ENCODE results near the gene ACSM2B.
"Not testable (repeated sequence)": the region's sequence is repeated elsewhere in the genome, so short reads cannot be mapped to it uniquely, and the experiment has no call there.

ACSM2B gene

DNA sequence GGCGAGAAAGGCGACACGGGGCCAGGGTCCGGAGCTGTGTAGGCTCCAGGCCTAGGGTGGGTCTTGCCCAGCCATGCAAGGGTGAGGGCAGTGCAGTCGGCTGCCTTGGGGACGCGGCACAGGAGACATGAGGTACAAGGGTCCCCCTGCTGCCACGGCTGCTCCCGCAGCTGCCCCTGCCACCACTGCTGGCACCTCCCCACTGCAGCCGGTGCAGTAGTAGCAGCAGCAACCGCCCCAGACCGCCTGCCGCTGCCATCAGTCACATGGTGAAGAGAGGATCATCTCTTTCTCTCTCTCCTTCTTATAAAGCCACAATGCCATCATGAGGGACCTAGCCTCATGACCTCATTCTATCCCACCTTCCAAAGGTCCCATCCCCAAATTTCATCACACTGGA lies 44.4 kb downstream of the ACSM2B start:
- H3K9ac ChIP-seq (ENCODE audit: low read length); H3K36me3 ChIP-seq (ENCODE audit: low read length); H3K4me2 ChIP-seq (ENCODE audit: low read depth, low read length, poor library complexity, severe bottlenecking); H3F3A ChIP-seq (ENCODE audit: insufficient read depth); H3K4me3 ChIP-seq (ENCODE audit: insufficient read depth, low read length, poor library complexity, severe bottlenecking); H3K9me3 ChIP-seq (ENCODE audit: insufficient read depth, low read length); H3K79me2 ChIP-seq (ENCODE audit: insufficient read depth, low read length); H3K27me3 ChIP-seq (ENCODE audit: low read length); H4K20me1 ChIP-seq (ENCODE audit: low read depth, low read length); H3K27ac ChIP-seq (ENCODE audit: low read depth, low read length); H2AFZ ChIP-seq (ENCODE audit: low read depth, low read length, severe bottlenecking); H3K9me2 ChIP-seq (replicated peaks; ENCODE audit: insufficient read depth, low read length): not testable (repeated sequence)

- H3K4me3 ChIP-seq (ENCODE audit: insufficient read depth, low read length, poor library complexity, severe bottlenecking) = no peak overlapping the region
- TF ChIP-seq EZH2phosphoT487 (conservative IDR thresholded peaks at IDR 0.05; ENCODE audit: low read length) (no peak), CTCF (IDR thresholded peaks at IDR 0.05; ENCODE audit: insufficient read depth, low read length, poor library complexity, severe bottlenecking) (no peak)
- no peaks in the 10 kb centered on the region for H3K36me3 ChIP-seq (ENCODE audit: low read length)
- H3K9ac ChIP-seq (ENCODE audit: low read length) = no peak overlapping the region
- H3K79me2 ChIP-seq (ENCODE audit: insufficient read depth, low read length) = no peaks in the 10 kb centered on the region
- H3K27ac ChIP-seq (ENCODE audit: low read depth, low read length) = no peak overlapping the region
- H4K20me1 ChIP-seq (ENCODE audit: low read depth, low read length) = no peaks in the 10 kb centered on the region
- no peaks in the 10 kb centered on the region for H3F3A ChIP-seq (ENCODE audit: insufficient read depth)
- no peaks in the 10 kb centered on the region for H3K9me3 ChIP-seq (ENCODE audit: insufficient read depth, low read length)
- no peaks in the 10 kb centered on the region for H3K9me2 ChIP-seq (replicated peaks; ENCODE audit: insufficient read depth, low read length)
- H3K4me2 ChIP-seq (ENCODE audit: low read depth, low read length, poor library complexity, severe bottlenecking) = no peak overlapping the region
- H2AFZ ChIP-seq (ENCODE audit: low read depth, low read length, severe bottlenecking) = no peak overlapping the region
- H3K27me3 ChIP-seq (ENCODE audit: low read length) = no peaks in the 10 kb centered on the region
Observed at GRCh38 chr16:20520103-20520502, 56.1 kb downstream of the ACSM2B start.

- no peak overlapping the region for H3K27ac ChIP-seq (ENCODE audit: low read depth, low read length)
- H3K4me2 ChIP-seq (ENCODE audit: low read depth, low read length, poor library complexity, severe bottlenecking) = no peak overlapping the region
- no peaks in the 10 kb centered on the region for H3K79me2 ChIP-seq (ENCODE audit: insufficient read depth, low read length)
- H3K27me3 ChIP-seq (ENCODE audit: low read length) = no peaks in the 10 kb centered on the region
- no peaks in the 10 kb centered on the region for H3K9me3 ChIP-seq (ENCODE audit: insufficient read depth, low read length)
- no peak overlapping the region for H2AFZ ChIP-seq (ENCODE audit: low read depth, low read length, severe bottlenecking)
- H3K9ac ChIP-seq (ENCODE audit: low read length) = no peak overlapping the region
- no peaks in the 10 kb centered on the region for H3K9me2 ChIP-seq (replicated peaks; ENCODE audit: insufficient read depth, low read length)
- H3F3A ChIP-seq (ENCODE audit: insufficient read depth) = no peaks in the 10 kb centered on the region
- H3K4me3 ChIP-seq (ENCODE audit: insufficient read depth, low read length, poor library complexity, severe bottlenecking) = no peak overlapping the region
- no peaks in the 10 kb centered on the region for H3K36me3 ChIP-seq (ENCODE audit: low read length)
- no peaks in the 10 kb centered on the region for H4K20me1 ChIP-seq (ENCODE audit: low read depth, low read length)
- no peak for TF ChIP-seq EZH2phosphoT487 (conservative IDR thresholded peaks at IDR 0.05; ENCODE audit: low read length)
- TF ChIP-seq CTCF (IDR thresholded peaks at IDR 0.05; ENCODE audit: insufficient read depth, low read length, poor library complexity, severe bottlenecking) = no peak
Observed at GRCh38 chr16:20519231-20519630, 56.9 kb downstream of the ACSM2B start.

GRCh38 chr16:20517149-20517548 lies 59.0 kb downstream of the ACSM2B start:
- Histone ChIP-seq H2AFZ (ENCODE audit: low read depth, low read length, severe bottlenecking) (no peak overlapping the region), H3K36me3 (ENCODE audit: low read length) (no peaks in the 10 kb centered on the region), H4K20me1 (ENCODE audit: low read depth, low read length) (no peaks in the 10 kb centered on the region), H3K27ac (ENCODE audit: low read depth, low read length) (no peak overlapping the region), H3K9me3 (ENCODE audit: insufficient read depth, low read length) (no peaks in the 10 kb centered on the region), H3K27me3 (ENCODE audit: low read length) (no peaks in the 10 kb centered on the region), H3K4me2 (ENCODE audit: low read depth, low read length, poor library complexity, severe bottlenecking) (no peak overlapping the region), H3K9me2 (replicated peaks; ENCODE audit: insufficient read depth, low read length) (no peaks in the 10 kb centered on the region), H3F3A (ENCODE audit: insufficient read depth) (no peaks in the 10 kb centered on the region), H3K79me2 (ENCODE audit: insufficient read depth, low read length) (no peaks in the 10 kb centered on the region), H3K9ac (ENCODE audit: low read length) (no peak overlapping the region), H3K4me3 (ENCODE audit: insufficient read depth, low read length, poor library complexity, severe bottlenecking) (no peak overlapping the region)
- TF ChIP-seq CTCF (IDR thresholded peaks at IDR 0.05; ENCODE audit: insufficient read depth, low read length, poor library complexity, severe bottlenecking) = no peak

Data from SU-DHL-6 (cell line).